ENCODE results near the gene MET. TPM values are rescaled to one million over a fixed set of nuclear protein-coding genes. Genes with fewer than 3 reads are reported as not detected.

The MET gene
- total and polyA plus RNA-seq, 2 of the 8 experiments (the other 6 are each of a cell fraction or from before 2014, with no cell fraction given) = 3.5 to 12.9 TPM

DNA sequence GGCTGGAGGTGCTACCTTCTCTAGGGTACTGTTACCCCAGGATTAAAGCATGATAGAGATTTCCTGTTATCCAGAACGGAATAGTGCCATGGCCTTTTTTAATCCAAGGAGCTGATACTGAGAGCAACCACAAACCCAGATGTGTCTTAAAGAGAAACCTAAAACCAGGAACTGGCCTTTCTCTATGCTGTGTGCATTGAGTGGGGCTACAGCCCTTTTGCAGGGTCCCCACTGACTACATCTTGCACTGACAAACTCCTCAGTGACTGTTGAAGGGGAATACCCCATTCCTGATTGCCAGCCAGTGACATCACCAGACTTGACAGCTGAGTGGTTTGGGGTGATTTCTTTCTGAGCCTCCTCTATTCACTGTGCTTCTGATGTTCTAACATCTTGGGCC lies 108.5 kb downstream of the MET start (continued):
- no peak for TF ChIP-seq SAP30 (IDR thresholded peaks at IDR 0.05; ENCODE audit: insufficient read depth, insufficient replicate concordance, low read length)
- TF ChIP-seq RFX5 (IDR thresholded peaks at IDR 0.05; ENCODE audit: borderline replicate concordance, low read depth, low read length) = no peak
- no peak for TF ChIP-seq TEAD4 (IDR thresholded peaks at IDR 0.05; ENCODE audit: low read depth, low read length)
- no peak for TF ChIP-seq GTF2F1 (IDR thresholded peaks at IDR 0.05; ENCODE audit: borderline replicate concordance, low read depth, low read length)
- no peak for TF ChIP-seq EZH2 (IDR thresholded peaks at IDR 0.05; ENCODE audit: low read depth, low read length, severe bottlenecking)
- no peak for TF ChIP-seq SP2 (IDR thresholded peaks at IDR 0.05; ENCODE audit: low read length)
